GM23338 (cell line): ENCODE data around the gene ABI1.

Source experiments
- CREB1 ChIP-seq: fragments of 250-450 bp; sonication (Bioruptor Pico); IDR thresholded peaks from 2 replicates; pipeline ENCODE4 v1.5.0; 2020; ENCODE audit warnings: low read depth, mild to moderate bottlenecking, moderate library complexity
- CTCF ChIP-seq, 2 experiments: fragments of 200-600 bp in 1 of 2; sonication (generic) in 1 of 2; conservative IDR thresholded peaks; 2 replicates each; pipeline versions ENCODE4 v1.5.1 to v1.6.1; 2016 to 2017; ENCODE audit warnings: antibody characterized with exemption in 2 of 2, low read depth in 2 of 2, mild to moderate bottlenecking in 2 of 2, moderate library complexity in 1 of 2
- ETS1 ChIP-seq: IDR thresholded peaks from 2 replicates; pipeline ENCODE4 v1.6.1; 2016; ENCODE audit warnings: antibody characterized with exemption
- EZH2 ChIP-seq: fragments of 200-600 bp; sonication (generic); IDR thresholded peaks from one replicate; pipeline ENCODE4 v1.8.0; 2017; ENCODE audit warnings: antibody characterized with exemption, mild to moderate bottlenecking, low read depth; ENCODE audit not compliant: unreplicated experiment
- EZH2phosphoT487 ChIP-seq: fragments of 200-600 bp; sonication (generic); IDR thresholded peaks from one replicate; pipeline ENCODE4 v1.8.1; 2018; ENCODE audit warnings: antibody characterized with exemption; ENCODE audit not compliant: unreplicated experiment
- JUNB ChIP-seq: IDR thresholded peaks from one replicate; pipeline ENCODE4 v1.6.1; 2016; ENCODE audit warnings: antibody characterized with exemption; ENCODE audit not compliant: unreplicated experiment
- NANOG ChIP-seq: IDR thresholded peaks from 2 replicates; pipeline ENCODE4 v1.6.1; 2016; ENCODE audit warnings: antibody characterized with exemption, borderline replicate concordance
- POLR2AphosphoS5 ChIP-seq: IDR thresholded peaks from 2 replicates; pipeline ENCODE4 v1.6.1; 2016; ENCODE audit warnings: antibody characterized with exemption, low read depth
- ZNF114 ChIP-seq: fragments of 250-450 bp; sonication (Bioruptor Pico); IDR thresholded peaks from 2 replicates; pipeline ENCODE4 v1.5.0; 2020; ENCODE audit warnings: mild to moderate bottlenecking, moderate library complexity
- TF ChIP-seq, protein P1 (sequence below): IDR thresholded peaks from one replicate; pipeline ENCODE4 v1.6.1; 2018; ENCODE audit warnings: antibody characterized with exemption; ENCODE audit not compliant: unreplicated experiment

DNA sequence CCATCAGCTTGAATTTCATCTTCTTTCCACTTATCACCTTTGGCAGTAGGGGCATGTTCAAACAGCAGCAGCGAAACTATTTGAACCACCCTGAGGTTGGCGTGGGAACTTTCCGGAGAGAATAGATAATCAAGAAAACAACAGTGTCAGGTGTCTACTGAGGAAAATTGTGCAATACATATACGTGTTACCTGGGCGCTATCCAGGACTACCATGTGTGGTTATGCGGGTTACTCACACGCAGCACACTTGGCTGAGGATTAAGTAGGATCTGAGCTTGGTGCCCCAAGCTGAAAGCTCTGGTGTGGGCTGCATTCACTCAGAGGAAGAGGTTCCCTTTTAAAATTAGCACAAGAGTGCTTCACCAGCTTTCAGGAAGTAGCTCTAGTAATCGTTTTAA is 8.8 kb upstream of the ABI1 start:
- no peak for TF ChIP-seq CTCF (conservative IDR thresholded peaks at IDR 0.05; ENCODE audit: low read depth in 2 of 2)
- TF ChIP-seq POLR2AphosphoS5, result no peak
- TF ChIP-seq EZH2, result no peak
- TF ChIP-seq, protein P1, sequence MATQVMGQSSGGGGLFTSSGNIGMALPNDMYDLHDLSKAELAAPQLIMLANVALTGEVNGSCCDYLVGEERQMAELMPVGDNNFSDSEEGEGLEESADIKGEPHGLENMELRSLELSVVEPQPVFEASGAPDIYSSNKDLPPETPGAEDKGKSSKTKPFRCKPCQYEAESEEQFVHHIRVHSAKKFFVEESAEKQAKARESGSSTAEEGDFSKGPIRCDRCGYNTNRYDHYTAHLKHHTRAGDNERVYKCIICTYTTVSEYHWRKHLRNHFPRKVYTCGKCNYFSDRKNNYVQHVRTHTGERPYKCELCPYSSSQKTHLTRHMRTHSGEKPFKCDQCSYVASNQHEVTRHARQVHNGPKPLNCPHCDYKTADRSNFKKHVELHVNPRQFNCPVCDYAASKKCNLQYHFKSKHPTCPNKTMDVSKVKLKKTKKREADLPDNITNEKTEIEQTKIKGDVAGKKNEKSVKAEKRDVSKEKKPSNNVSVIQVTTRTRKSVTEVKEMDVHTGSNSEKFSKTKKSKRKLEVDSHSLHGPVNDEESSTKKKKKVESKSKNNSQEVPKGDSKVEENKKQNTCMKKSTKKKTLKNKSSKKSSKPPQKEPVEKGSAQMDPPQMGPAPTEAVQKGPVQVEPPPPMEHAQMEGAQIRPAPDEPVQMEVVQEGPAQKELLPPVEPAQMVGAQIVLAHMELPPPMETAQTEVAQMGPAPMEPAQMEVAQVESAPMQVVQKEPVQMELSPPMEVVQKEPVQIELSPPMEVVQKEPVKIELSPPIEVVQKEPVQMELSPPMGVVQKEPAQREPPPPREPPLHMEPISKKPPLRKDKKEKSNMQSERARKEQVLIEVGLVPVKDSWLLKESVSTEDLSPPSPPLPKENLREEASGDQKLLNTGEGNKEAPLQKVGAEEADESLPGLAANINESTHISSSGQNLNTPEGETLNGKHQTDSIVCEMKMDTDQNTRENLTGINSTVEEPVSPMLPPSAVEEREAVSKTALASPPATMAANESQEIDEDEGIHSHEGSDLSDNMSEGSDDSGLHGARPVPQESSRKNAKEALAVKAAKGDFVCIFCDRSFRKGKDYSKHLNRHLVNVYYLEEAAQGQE, result no peak
- no peak for TF ChIP-seq CREB1 (CRISPR knock-in tag)
- no peak for TF ChIP-seq EZH2phosphoT487
- TF ChIP-seq JUNB, result no peak
- no peak for TF ChIP-seq ETS1
- no peak for TF ChIP-seq ZNF114 (CRISPR knock-in tag)
- no peak for TF ChIP-seq NANOG
